MM.1S (cell line): Measurements from ENCODE around the gene SLCO4A1.

Source experiments
- EZH2 ChIP-seq: fragments of 300-600 bp; sonication (generic); optimal IDR thresholded peaks from 2 replicates; pipeline ENCODE3; 2017; ENCODE audit warnings: low read depth, mild to moderate bottlenecking, antibody characterized with exemption, low read length, mixed read lengths
- EZH2phosphoT487 ChIP-seq: fragments of 300-600 bp; sonication (generic); IDR thresholded peaks from 2 replicates; pipeline ENCODE4 v1.6.1; 2018; ENCODE audit warnings: antibody characterized with exemption, low read length
- TF ChIP-seq, protein P1 (sequence below): fragments of 300-600 bp; sonication (generic); IDR thresholded peaks from 2 replicates; pipeline ENCODE4 v1.5.1; 2016; ENCODE audit warnings: antibody characterized with exemption, low read length, mixed read lengths

DNA sequence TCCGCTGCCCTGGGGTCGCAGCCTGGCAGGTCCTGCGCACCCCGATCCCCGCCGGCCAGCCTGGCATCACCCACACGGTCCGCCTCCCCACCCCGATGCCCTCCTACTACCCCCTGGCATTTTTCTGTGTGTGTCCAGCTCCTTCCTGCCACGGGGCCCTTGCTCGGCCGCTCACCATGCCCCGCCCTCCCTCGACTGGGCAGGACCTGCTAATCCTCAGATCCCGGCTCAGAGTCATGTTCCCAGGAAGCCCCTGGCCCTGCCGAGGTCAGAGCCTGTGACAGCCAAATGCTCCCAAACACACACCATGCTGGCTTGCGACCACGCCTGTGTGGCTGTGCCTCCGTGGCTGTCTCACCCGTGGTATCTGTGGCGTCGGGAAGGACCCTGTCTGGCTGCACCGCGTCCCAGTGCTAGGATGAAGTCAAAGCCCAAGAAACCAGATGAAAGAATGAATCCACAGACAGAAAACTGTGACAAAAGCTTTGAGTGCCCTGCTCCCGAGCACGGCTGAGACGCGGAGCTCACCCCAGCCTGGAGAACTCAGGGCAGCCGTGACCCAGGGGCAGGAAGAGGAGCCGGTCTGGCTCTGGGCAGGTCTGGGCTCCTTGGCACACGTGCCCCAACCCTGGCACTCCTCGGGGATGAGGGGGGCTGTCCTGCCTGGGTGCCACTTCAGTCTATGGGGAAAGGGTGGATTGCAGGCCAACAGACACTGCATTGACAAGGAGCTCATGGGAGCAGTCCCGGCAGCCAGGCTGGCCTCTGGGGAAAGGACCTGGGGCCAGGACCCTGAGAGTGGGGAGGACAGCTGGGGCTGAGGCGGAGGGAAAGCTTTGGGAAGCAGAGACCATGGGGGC is 20.8 kb upstream of the SLCO4A1 start:
- TF ChIP-seq, protein P1, sequence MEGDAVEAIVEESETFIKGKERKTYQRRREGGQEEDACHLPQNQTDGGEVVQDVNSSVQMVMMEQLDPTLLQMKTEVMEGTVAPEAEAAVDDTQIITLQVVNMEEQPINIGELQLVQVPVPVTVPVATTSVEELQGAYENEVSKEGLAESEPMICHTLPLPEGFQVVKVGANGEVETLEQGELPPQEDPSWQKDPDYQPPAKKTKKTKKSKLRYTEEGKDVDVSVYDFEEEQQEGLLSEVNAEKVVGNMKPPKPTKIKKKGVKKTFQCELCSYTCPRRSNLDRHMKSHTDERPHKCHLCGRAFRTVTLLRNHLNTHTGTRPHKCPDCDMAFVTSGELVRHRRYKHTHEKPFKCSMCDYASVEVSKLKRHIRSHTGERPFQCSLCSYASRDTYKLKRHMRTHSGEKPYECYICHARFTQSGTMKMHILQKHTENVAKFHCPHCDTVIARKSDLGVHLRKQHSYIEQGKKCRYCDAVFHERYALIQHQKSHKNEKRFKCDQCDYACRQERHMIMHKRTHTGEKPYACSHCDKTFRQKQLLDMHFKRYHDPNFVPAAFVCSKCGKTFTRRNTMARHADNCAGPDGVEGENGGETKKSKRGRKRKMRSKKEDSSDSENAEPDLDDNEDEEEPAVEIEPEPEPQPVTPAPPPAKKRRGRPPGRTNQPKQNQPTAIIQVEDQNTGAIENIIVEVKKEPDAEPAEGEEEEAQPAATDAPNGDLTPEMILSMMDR: no peak
- TF ChIP-seq EZH2 (no peak), EZH2phosphoT487 (no peak)
